Sigmoid colon (tissue), 7 donors: ENCODE measurements around the gene MED29. TPM values are rescaled to one million over a fixed set of nuclear protein-coding genes. Genes with fewer than 3 reads are reported as not detected.

Experiments used
- DNase-seq: peaks from one replicate; pipeline ENCODE4 v3.0.0-alpha.2; 2019
- H3K27ac ChIP-seq, 4 donors: fragments of 200-600 bp; sonication (generic); one replicate each; pipeline ENCODE4 v1.5.1; 2016 to 2019; ENCODE audit warnings: mild to moderate bottlenecking in 1 of 4
- H3K27me3 ChIP-seq, 3 donors: fragments of 200-600 bp; sonication (generic); one replicate each; pipeline ENCODE4 v1.5.1; 2019; ENCODE audit warnings: mild to moderate bottlenecking in 1 of 3
- H3K36me3 ChIP-seq, 4 donors: fragments of 200-600 bp; sonication (generic); one replicate each; pipeline ENCODE4 v1.5.1; 2016 to 2019
- H3K4me1 ChIP-seq, 4 donors: fragments of 200-600 bp; sonication (generic); one replicate each; pipeline ENCODE4 v1.5.1; 2017 to 2019
- H3K4me3 ChIP-seq, 4 donors: fragments of 200-600 bp; sonication (generic); one replicate each; pipeline ENCODE4 v1.5.1; 2017 to 2019; ENCODE audit warnings: mild to moderate bottlenecking in 2 of 4, moderate library complexity in 1 of 4
- H3K9me3 ChIP-seq, 4 donors: fragments of 200-600 bp in 3 of 4; sonication (generic) in 3 of 4; one replicate each; pipeline versions ENCODE4 v1.5.1 to v1.6.1; 2013 to 2019
- EP300 ChIP-seq, 4 donors: sonication (generic); formaldehyde crosslinking; IDR thresholded peaks; one replicate each; pipeline ENCODE4 v1.6.1; 2017; ENCODE audit warnings: antibody characterized with exemption in 4 of 4
- POLR2A ChIP-seq, 2 donors: fragments of 450-650 bp; IDR thresholded peaks; one replicate each; pipeline ENCODE4 v1.6.1; 2016; ENCODE audit warnings: antibody characterized with exemption in 2 of 2, mild to moderate bottlenecking in 2 of 2, moderate library complexity in 2 of 2
- POLR2AphosphoS5 ChIP-seq, 4 donors: sonication (generic); formaldehyde crosslinking; IDR thresholded peaks; one replicate each; pipeline ENCODE4 v1.6.1; 2017; ENCODE audit warnings: antibody characterized with exemption in 4 of 4
- WGBS, 2 donors: extraction: QIAGEN DNeasy Blood & Tissue Kit; methylation state at CpG; one replicate each; pipeline ENCODE4 v1.1.7; 2013; 5-methylcytosine and 5-hydroxymethylcytosine counted together
- intact Hi-C: fragments of 100-400 bp; cut with DNase I; formaldehyde crosslinking; loops from one replicate; pipeline ENCODE4 v1.15.1; 2023
- polyA plus RNA-seq, 3 donors: library from polyadenylated mRNA; stranded (reverse); fragments of 200-250 nt; gene quantifications; one replicate each; pipeline ENCODE4 v1.2.3, GENCODE V29; 2013
- total RNA-seq, 4 donors: library from RNA; depleted of rRNA; stranded (reverse); fragments of >200 nt; gene quantifications; one replicate each; pipeline ENCODE4 v1.1.0, GENCODE V29; 2016
- TF ChIP-seq, protein P1 (sequence below), 4 experiments: fragments of 450-650 bp in 3 of 4; fragments of 200-600 bp in 1 of 4; IDR thresholded peaks; one replicate each; pipeline ENCODE4 v1.5.1; 2016 to 2019; ENCODE audit warnings: antibody characterized with exemption in 4 of 4, mild to moderate bottlenecking in 3 of 4, moderate library complexity in 2 of 4
- donor health status: healthy with polysubstance abuse.
- donor health status: Bipolar disorder and iron deficiency.
- donor health status: healthy.

MED29 gene
- total and polyA plus RNA-seq, 7 donors, result 22.8 to 44.6 (median 31.0) TPM

DNA sequence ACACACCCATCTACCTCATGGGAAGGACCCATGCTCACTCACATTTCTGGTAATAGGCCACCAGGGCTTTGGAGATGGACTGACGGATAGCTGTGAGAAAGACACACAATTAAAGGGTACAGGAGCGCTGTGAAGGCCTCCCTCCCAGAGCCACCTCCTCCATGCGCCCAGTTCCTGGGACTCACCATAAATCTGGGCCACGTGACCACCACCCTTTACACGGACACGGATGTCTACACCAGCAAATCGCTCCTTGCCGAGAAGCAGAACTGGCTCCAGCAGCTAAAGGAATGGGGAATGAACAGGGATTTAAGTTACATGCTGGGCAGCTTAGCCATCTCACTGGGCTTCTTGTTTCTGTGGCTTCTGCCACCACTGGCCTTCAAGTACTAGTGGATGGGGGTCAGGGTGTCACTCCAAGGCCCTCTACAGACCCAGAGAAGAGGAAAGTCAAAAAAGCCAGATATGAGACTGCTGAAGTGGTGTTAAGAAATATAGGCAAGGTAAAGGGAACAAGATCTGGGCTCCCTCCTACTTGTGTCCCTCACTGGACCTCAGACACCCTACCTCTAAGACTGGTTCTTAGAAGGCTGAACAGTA lies 42.4 kb downstream of the MED29 start:
- peaks cover 17 to 32% (median 29%) of the 10 kb centered on the region in 4 donors for H3K36me3 ChIP-seq
- H3K27me3 ChIP-seq, result peaks cover 0 to 3% (median 0%) of the 10 kb centered on the region in 3 donors
- no peaks in the 10 kb centered on the region for H3K9me3 ChIP-seq
- intact Hi-C loops, result loop anchor here (2.0 to 10.0 kb wide), 3 partner anchors 37 to 309 kb away; partner anchors contain the start of genes PAK4 and SAMD4B
- DNase-seq, result no peak
- no peak overlapping the region for H3K4me3 ChIP-seq
- 95 to 96% methylated on average over 8 of the region's 8 CpGs for WGBS, 2 donors
- peaks cover 0 to 49% (median 40%) of the 10 kb centered on the region in 4 donors for H3K4me1 ChIP-seq
- peak overlapping the region in 3 of 4 donors; percentile 6 to 95 (median 90) for H3K27ac ChIP-seq
- TF ChIP-seq EP300 (IDR thresholded peaks at IDR 0.05), result no peak
- TF ChIP-seq, protein P1, sequence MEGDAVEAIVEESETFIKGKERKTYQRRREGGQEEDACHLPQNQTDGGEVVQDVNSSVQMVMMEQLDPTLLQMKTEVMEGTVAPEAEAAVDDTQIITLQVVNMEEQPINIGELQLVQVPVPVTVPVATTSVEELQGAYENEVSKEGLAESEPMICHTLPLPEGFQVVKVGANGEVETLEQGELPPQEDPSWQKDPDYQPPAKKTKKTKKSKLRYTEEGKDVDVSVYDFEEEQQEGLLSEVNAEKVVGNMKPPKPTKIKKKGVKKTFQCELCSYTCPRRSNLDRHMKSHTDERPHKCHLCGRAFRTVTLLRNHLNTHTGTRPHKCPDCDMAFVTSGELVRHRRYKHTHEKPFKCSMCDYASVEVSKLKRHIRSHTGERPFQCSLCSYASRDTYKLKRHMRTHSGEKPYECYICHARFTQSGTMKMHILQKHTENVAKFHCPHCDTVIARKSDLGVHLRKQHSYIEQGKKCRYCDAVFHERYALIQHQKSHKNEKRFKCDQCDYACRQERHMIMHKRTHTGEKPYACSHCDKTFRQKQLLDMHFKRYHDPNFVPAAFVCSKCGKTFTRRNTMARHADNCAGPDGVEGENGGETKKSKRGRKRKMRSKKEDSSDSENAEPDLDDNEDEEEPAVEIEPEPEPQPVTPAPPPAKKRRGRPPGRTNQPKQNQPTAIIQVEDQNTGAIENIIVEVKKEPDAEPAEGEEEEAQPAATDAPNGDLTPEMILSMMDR (IDR thresholded peaks at IDR 0.05), result no peak
- TF ChIP-seq POLR2AphosphoS5 (IDR thresholded peaks at IDR 0.05), result no peak
- TF ChIP-seq POLR2A (IDR thresholded peaks at IDR 0.05), result no peak

DNA sequence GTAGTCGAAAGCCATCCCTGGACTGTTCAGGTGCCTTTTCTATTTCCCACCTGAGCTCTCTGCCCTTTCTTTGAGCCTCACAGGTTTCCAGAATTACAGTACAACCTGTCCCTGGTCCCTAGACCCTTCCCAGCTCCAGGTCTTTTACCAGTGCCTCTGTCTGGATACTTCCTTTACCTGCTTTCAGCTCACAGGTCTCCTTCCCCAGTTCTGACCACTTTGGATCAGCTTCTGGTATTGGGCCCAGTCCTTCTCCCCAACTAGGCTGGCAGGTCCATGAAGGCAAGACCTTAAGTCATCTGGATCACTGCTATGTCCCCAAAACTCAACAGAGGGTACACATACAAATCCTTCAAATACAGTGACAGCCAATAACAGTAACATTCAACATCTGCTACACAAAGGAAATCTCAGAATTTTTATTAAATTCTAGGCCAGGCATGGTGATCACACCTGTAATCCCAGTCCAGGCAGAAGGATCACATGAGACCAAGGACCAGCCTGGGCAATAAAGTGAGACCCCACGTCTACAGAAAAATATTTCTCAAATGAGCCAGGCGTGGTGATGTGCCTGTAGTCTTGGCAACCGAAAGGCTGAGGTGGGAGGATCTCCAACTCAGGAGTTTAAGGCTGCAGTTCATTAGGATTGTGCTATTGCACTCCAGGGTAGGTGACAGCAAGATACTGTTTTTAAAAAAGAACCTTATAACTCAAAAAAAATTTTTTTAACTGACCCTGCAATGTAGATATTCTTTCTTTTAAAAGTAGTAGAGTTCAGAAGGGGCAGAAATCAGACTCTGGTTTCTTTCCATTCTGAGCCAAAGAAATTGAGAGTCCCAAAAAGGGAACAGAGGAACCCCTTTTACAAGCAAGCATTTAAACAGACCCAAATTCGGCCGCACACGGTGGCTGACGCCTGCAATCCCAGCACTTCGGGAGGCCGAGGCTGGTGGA lies 43.2 kb downstream of the MED29 start:
- H3K4me1 ChIP-seq, result peaks cover 0 to 41% (median 32%) of the 10 kb centered on the region in 4 donors
- no peak for TF ChIP-seq POLR2A (IDR thresholded peaks at IDR 0.05)
- no peak for TF ChIP-seq EP300 (IDR thresholded peaks at IDR 0.05)
- TF ChIP-seq, protein P1 (IDR thresholded peaks at IDR 0.05), result no peak
- TF ChIP-seq POLR2AphosphoS5 (IDR thresholded peaks at IDR 0.05), result no peak
- peaks cover 17 to 32% (median 29%) of the 10 kb centered on the region in 4 donors for H3K36me3 ChIP-seq
- peak overlapping the region in 3 of 4 donors; percentile 90 to 99 (median 97) for H3K4me3 ChIP-seq
- peak overlapping the region; percentile 89 to 95 (median 91) for H3K27ac ChIP-seq
- peaks cover 0 to 3% (median 0%) of the 10 kb centered on the region in 3 donors for H3K27me3 ChIP-seq
- no peaks in the 10 kb centered on the region for H3K9me3 ChIP-seq
- WGBS, 2 donors, result 31 to 58% methylated on average over 10 of the region's 10 CpGs
- intact Hi-C loops, result loop anchor here (2.0 to 10.0 kb wide), 3 partner anchors 38 to 310 kb away; partner anchors contain the start of genes PAK4 and SAMD4B
- DNase-seq, result no peak

DNA sequence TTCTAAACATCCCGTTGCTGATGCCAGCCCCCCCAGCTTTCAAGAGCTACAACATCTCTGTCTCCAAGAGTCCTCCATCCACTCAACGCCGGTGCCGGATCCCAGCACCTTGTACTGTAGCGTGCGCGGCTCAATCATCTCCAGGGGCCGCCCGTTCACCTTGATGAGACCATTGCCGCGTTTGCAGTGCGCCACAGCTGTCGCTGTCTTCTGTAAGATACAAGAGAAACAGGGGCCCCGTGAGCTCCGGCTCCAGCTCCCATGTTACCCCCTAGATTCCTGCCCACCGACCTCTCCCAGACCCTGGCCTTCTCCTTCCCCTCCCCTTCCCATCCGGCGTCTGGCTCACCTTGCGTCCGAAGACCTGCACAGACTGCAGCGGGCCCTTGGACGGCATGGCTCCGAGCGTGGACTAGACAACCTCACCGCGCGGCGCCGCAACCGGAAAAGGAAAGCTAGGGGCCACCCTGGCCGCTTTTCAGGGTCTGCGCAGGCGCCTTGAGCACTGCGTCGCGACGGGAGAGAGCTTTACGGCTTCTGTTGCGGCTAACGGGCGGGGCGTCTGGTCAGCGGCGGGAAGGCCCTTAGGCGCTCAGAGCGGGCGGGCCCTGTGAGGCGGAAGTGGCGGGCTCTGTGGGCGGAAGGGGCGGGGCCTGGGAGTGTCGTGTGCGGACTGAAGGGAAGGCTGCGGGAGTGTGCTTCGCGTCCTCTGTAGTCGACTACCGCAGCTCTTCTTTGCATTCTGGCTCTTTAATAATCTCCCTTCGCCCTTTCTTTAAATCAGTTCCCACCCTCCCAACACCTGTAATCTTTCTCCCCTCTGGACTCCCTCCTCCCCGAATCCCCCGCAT lies 44.5 kb downstream of the MED29 start, which contains the start of gene RPS16:
RPS16 (minus strand) TSS at position 451 of the 851 bp plus-strand sequence; CDS start at position 397, 54 bp downstream.
- Histone ChIP-seq H3K4me3 (peak within 1 kb of the TSS; percentile 90 to 99 (median 96)), H3K4me1 (peaks cover 0 to 34% (median 32%) of the 10 kb centered on the region in 4 donors), H3K36me3 (peaks cover 17 to 32% (median 29%) of the 10 kb centered on the region in 4 donors), H3K9me3 (no peaks in the 10 kb centered on the region), H3K27ac (peak within 1 kb of the TSS; percentile 89 to 95 (median 91)), H3K27me3 (peaks cover 0 to 3% (median 0%) of the 10 kb centered on the region in 3 donors)
- peak; percentile 100 for DNase-seq
- intact Hi-C loops, result loop anchor here (1.0 to 10.0 kb wide), 3 partner anchors 10 to 311 kb away; partner anchors contain the start of genes PAK4 and SUPT5H
- TF ChIP-seq, protein P1 (IDR thresholded peaks at IDR 0.05), result no peak
- TF ChIP-seq EP300 (IDR thresholded peaks at IDR 0.05) (peak in 1 of 4 donors; percentile 63), POLR2AphosphoS5 (IDR thresholded peaks at IDR 0.05) (peak; percentile 99 to 100 (median 100)), POLR2A (IDR thresholded peaks at IDR 0.05) (peak; percentile 94 to 98)
- 0 to 1% methylated on average over 61 of the region's 61 CpGs for WGBS, 2 donors

DNA sequence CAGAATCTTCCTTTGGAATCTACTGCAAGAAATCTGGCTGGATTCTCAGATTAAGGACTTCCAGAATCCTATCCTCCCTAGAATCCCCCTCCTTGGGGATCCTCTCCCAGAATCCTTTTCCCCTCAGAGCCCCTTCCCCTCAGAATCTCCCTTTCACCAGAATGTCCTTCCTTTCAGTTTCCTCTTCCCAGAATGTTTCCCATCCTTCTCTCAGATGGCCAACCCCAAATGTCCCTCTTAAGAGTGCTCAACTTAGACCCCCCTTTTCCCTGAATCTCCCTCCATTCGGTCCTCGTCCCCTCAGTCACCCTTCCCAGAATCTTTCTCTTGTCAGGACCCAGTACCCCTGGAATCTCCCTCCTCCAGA lies 45.2 kb downstream of the MED29 start:
- Histone ChIP-seq H3K27me3 (peaks cover 0 to 3% (median 0%) of the 10 kb centered on the region in 3 donors), H3K9me3 (no peaks in the 10 kb centered on the region), H3K4me3 (peak overlapping the region; percentile 31 to 99 (median 94)), H3K4me1 (peaks cover 0 to 37% (median 29%) of the 10 kb centered on the region in 4 donors), H3K36me3 (peaks cover 17 to 32% (median 29%) of the 10 kb centered on the region in 4 donors), H3K27ac (peak overlapping the region; percentile 89 to 95 (median 91))
- intact Hi-C loops, result loop anchor here (1.0 to 10.0 kb wide), 2 partner anchors 9 to 312 kb away; partner anchors contain the start of genes PAK4 and SUPT5H
- WGBS, 2 donors, result 3 to 5% methylated on average over 2 of the region's 2 CpGs
- no peak for DNase-seq
- TF ChIP-seq POLR2AphosphoS5 (IDR thresholded peaks at IDR 0.05), result no peak
- TF ChIP-seq, protein P1 (IDR thresholded peaks at IDR 0.05), result no peak
